ENCODE results near the gene DEDD.

GRCh38 chr1:161140755-161141400 lies 8.4 kb upstream of the DEDD start:
- TF ChIP-seq CTCF (IDR thresholded peaks at IDR 0.05; ENCODE audit: low read depth, low read length) (no peak), EZH2phosphoT487 (IDR thresholded peaks at IDR 0.05; ENCODE audit: low read depth) (no peak)

All from OCI-LY3 (cell line).